Nucleus accumbens (tissue), 56 donors: ENCODE results near the gene TMIGD2.

ENCODE experiments used
- DNase-seq, 56 donors: peaks; one replicate each; lab custom pipeline; 2025; lab: John Stamatoyannopoulos, UW

The TMIGD2 gene

GRCh38 chr19:4327252-4327876 is 25.2 kb upstream of the TMIGD2 start:
- peak in 42 of 56 donors; percentile 11 to 85 (median 44) for DNase-seq

- DNase-seq = peak in 1 of 56 donors; percentile 42
Observed at GRCh38 chr19:4326837-4327251, 24.7 kb upstream of the TMIGD2 start.

DNA sequence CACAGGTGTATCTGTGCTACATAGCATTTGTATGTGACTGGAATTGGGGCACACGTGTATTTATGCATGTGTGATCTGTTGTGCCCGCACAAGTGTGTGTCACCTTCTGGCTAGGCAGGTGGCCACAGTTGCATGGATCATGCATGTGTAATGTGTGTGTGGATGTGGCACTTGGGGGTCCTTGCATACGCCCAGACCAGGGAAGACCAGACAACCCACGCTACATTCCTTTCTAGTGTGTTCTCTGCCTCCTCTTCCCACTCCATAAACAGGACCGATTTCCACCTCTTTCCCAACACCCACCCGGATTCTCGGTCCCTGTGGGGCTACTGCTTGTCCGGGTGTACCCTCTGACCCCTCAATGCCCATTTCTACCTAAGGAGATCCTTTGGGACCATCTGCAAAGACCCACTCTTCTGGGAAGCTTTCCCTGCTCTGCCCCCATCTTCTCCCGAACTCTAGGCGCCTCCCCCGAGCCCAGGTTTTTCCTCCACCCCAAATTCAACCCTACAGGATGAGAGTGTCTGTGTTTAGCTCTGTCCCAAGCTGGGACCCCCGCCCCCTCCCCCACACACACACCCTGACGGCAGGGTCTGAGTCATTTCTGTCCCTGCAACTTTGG is 24.1 kb upstream of the TMIGD2 start:
- DNase-seq = no peak

- DNase-seq = no peak
Observed at GRCh38 chr19:4324228-4324627, 22.0 kb upstream of the TMIGD2 start.

- no peak for DNase-seq
Observed at GRCh38 chr19:4323692-4324091, 21.5 kb upstream of the TMIGD2 start.

- no peak for DNase-seq
Observed at GRCh38 chr19:4322942-4323665, 20.9 kb upstream of the TMIGD2 start.

- DNase-seq = no peak
Observed at GRCh38 chr19:4320419-4320818, 18.2 kb upstream of the TMIGD2 start.

- no peak for DNase-seq
Observed at GRCh38 chr19:4319067-4319718, 17.0 kb upstream of the TMIGD2 start.

GRCh38 chr19:4318460-4318859 is 16.3 kb upstream of the TMIGD2 start:
- no peak for DNase-seq

DNA sequence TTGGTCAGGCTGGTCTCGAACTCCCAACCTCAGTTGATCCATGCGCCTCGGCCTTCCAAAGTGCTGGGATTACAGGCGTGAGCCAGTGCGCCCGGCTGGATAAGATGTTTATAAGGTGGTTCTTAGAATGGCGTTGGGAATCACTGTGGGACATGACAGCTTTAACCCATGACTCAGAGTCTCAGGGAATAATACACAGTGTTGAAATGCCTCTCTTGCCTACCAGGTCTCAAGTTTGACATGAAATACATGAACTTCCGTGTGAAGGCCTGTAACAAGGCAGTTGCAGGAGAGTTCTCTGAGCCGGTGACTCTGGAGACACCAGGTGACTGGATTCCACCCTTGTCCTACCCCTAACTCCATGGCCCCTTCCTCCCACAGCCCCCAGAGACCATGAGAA is 14.8 kb upstream of the TMIGD2 start:
- no peak for DNase-seq

- no peak for DNase-seq
Observed at GRCh38 chr19:4313847-4314490, 11.8 kb upstream of the TMIGD2 start.

- DNase-seq = peak in 1 of 56 donors; percentile 18
Observed at GRCh38 chr19:4310247-4311121, 8.3 kb upstream of the TMIGD2 start.

- DNase-seq = no peak
Observed at GRCh38 chr19:4305659-4306058, 3.5 kb upstream of the TMIGD2 start.

DNA sequence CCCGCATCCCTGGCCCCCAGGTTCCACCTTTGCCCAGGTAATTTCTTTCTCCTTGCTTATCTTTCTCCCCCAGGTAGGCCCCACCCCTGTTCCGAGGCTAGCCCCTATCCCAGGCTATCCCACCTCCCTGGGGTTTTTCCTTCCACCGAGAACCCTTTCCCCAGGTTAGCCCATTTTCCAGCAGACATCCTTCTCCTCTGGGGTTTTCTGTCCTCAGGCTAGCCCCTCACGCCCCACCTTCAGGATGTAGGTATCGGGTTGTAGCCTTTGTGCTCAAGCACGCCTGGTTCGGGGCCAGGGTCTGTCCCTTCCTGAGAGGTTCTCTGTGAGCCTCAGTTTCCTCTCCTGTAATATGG is 3.0 kb upstream of the TMIGD2 start:
- DNase-seq = no peak

DNA sequence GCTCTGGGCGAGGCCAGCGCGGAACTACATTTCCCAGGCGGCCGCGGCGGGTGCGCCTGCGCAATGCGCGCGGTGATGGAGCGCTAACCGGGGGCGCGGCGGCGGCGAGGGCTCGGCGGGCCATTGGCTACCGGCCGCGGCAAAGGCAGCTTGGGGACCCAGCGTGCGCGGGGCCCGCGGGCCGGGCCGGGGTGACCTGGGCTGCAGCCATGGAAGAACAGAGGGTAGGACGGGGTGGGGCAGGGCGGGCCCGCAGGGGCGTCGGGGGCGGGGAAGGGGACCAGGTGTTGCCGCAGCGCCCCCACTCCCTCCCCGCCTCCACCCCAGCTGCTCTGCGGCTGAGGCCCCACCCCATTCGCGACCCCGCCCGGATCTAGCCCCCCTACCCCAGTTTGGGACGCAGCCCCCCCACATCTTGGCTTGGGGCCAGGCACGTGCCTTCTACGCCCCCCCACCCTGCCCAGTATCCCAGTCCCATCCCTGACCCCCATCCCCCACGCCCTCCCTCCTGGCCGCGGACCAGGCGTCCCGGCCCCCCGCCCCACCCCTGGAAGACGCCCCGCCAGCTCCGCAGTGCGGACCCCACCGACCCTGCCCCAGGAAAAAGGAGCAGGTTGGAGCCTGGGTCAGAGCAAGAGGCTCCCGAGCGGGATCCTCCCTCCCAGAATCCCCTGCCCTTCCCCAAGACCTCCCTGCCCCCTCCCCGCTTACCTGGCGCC is 2.5 kb upstream of the TMIGD2 start, which contains the start of gene FSD1:
FSD1 (plus strand) TSS at position 61 of the 719 bp plus-strand sequence; CDS start at position 210, 149 bp downstream.
- peak in 39 of 56 donors; percentile 3 to 61 (median 23) for DNase-seq

GRCh38 chr19:4303819-4304537 is 1.8 kb upstream of the TMIGD2 start:
- DNase-seq = no peak

- DNase-seq = no peak
Observed at GRCh38 chr19:4301590-4302242, 473 bp downstream of the TMIGD2 start.

DNA sequence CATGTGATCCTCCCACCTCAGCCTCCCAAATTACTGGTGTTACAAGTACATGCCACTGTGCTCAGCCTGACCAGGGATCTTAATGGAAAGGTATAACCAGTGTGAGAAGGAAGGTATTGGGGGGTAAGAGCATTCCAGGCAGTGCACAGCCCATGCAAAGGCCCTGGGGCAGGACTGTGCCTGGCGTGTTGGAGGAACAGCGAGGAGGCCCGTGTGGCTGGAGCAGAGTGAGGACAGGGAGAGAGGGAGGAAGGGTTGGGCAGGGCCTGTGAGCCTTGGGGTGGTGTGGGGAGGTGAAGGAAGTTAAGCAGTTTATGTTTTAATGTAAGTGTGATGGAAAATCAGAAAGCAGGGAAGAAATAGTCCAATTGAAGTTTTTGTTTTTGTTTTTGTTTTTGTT is 1.6 kb downstream of the TMIGD2 start:
- no peak for DNase-seq
